Hematopoietic multipotent progenitor cell (in vitro differentiated cells): ENCODE data around the gene SLC12A8. TPM values are rescaled to one million over a fixed set of nuclear protein-coding genes. Genes with fewer than 3 reads are reported as not detected.
A peak's percentile ranks its signal among the peaks of the same experiment; 100 is the strongest.

Experiments used
- DNase-seq, 3 donors: peaks; one replicate each; pipeline ENCODE4 v3.0.0-alpha.2; 2011 to 2015; ENCODE audit warnings: low read depth in 2 of 3, low spot score in 2 of 3
- total RNA-seq: library from RNA; depleted of rRNA; stranded (reverse); fragments of >200 nt; gene quantifications from one replicate; pipeline ENCODE4 v1.2.3, GENCODE V29; 2012

Gene SLC12A8, protein sequence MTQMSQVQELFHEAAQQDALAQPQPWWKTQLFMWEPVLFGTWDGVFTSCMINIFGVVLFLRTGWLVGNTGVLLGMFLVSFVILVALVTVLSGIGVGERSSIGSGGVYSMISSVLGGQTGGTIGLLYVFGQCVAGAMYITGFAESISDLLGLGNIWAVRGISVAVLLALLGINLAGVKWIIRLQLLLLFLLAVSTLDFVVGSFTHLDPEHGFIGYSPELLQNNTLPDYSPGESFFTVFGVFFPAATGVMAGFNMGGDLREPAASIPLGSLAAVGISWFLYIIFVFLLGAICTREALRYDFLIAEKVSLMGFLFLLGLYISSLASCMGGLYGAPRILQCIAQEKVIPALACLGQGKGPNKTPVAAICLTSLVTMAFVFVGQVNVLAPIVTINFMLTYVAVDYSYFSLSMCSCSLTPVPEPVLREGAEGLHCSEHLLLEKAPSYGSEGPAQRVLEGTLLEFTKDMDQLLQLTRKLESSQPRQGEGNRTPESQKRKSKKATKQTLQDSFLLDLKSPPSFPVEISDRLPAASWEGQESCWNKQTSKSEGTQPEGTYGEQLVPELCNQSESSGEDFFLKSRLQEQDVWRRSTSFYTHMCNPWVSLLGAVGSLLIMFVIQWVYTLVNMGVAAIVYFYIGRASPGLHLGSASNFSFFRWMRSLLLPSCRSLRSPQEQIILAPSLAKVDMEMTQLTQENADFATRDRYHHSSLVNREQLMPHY
- total RNA-seq: under 0.01 TPM

DNA sequence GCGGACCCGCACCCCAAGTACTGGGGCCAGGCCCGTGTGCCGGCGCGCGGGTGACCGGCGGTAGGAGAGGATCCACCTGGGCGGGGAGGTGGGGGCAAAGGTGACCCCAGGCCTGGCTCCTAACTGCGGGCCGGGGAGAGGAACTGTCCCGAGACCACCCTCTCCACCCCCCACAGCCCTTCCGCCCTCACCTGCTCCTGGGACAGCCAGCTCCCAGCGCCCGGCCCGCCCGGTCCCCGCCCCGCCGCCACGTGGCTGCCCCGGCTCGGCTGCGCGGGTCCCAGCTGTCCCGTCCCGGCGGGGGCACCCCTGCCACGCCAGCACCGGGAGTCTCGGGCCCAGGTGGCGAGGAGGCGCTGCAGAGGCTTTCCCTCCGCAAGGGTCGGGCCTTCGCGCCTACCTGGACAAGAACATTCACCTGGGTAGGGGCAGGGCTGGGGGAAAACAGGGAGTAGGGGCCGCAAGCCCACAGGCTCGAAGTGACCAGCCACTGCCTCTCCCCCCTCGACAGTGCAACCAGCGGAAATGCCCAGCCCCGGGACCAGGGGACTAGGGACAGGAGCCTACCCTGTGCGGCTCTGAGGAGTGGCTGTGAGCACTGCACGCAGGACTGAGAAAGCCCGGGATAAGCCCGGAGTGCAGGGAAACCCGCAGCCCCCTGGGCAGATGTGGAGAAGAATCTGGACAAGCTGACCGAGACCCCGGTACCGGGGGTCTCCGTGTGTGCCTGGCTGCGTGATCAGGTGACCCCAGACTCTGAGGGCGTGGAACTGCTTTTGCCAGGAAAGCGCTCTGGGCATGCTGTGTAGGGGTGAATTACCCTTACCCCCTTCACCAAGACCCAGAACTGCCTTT lies at the start of gene SLC12A8:
Gene SLC12A8 (minus strand): TSS at position 240 of the 855 bp plus-strand sequence. CDS start 1,399 bp downstream, outside the sequence.
- no peak for DNase-seq

GRCh38 chr3:125262161-125262560 lies 49.6 kb upstream of the SLC12A8 start:
- DNase-seq: no peak

DNA sequence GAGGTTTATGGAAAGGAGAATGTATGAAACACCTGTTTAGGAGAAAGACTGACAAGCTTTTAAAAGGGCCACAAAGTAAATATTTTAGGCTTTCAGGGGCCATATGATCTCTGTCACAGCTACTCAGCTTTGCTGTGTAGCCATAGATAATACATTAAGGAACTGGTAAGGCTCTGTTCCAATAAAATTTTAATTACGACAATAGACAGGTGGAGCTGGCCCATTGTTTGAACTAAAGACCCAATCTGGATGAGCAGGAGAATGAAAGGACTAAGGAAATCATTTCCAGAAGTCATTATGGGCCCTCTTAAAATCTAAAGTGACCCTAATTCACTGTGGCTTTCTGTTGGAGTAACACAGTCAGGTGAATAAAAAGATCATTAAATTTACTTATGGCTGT lies 48.5 kb upstream of the SLC12A8 start:
- DNase-seq: no peak

DNA sequence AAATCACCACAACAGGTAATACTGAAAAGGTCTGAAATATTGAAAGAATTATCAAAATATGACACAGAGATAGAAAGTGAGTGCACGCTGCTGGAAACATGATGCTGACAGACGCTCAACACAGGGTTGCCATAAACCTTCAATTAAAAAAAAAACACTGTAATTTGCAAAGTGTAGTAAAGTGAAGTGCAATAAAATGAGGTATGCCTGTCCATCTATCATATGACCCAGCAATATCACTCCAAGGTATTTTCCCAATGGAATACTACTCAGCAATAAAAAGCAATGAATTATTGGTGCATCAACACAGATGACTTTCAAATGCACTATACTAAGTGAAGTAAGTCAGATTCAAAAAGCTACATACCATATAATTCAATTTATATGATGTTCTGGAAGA lies 47.6 kb upstream of the SLC12A8 start:
- no peak for DNase-seq

GRCh38 chr3:125257536-125257935 lies 45.0 kb upstream of the SLC12A8 start:
- peak in 2 of 3 donors; percentile 16 to 50 for DNase-seq

DNA sequence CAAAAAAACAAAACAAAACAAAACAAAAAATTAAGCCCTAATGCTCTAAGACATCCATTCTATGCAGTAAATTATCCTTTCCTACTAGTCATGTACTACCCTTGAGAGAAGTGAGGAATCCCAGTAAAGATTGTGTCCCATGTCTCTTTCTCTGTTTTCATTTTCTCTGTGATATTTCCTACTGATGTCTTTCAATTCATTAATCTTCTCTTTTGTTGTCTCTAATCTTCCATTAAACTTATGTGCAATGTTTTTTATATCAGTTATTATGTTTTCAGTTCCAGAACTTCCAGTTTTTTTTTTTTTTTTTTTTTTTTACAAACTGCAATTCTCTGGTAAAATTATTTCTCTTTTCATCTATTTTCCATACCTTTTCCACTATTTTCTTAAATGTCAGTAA lies 44.1 kb upstream of the SLC12A8 start:
- DNase-seq: no peak

DNA sequence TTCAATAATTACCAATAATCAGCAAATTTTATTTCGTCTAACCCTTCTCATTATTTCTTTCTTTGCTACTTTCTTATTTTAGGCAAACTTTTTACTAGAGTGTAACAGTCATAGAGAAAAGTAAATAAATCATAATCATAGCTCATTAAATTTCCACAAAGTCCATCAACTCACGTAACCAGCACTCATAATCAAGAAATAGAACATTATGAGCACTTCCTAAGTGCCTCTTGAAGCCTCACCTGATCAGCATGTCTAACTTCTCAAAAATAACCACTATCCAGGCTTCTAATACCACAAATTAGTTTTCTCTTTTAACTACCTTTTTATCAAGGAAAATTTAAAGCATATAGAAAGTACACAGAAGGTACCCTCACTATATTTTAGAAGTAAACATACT lies 38.4 kb upstream of the SLC12A8 start:
- no peak for DNase-seq

GRCh38 chr3:125246237-125246636 lies 33.7 kb upstream of the SLC12A8 start:
- DNase-seq: no peak

DNA sequence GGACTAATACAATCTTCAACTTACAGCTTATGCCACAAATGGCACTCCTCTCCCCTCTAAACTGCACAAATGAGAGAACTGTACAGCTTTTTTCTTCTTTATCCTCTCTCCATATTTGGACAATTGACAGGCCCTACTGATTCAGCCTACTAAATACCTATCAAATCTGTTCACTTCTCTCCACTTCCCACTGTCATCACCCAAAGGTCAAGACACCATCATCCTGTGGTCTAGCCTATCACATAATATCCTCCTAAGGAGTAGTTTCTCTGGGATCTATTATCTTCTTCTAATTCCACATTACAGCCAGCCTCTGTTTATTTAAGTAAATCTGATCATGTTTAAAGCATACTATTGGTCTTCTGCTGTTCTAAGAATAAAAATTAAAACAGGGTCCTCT lies 33.0 kb upstream of the SLC12A8 start:
- no peak for DNase-seq

- no peak for DNase-seq
Measured at GRCh38 chr3:125240496-125240895, 27.9 kb upstream of the SLC12A8 start.

- no peak for DNase-seq
Measured at GRCh38 chr3:125239266-125239665, 26.7 kb upstream of the SLC12A8 start.

DNA sequence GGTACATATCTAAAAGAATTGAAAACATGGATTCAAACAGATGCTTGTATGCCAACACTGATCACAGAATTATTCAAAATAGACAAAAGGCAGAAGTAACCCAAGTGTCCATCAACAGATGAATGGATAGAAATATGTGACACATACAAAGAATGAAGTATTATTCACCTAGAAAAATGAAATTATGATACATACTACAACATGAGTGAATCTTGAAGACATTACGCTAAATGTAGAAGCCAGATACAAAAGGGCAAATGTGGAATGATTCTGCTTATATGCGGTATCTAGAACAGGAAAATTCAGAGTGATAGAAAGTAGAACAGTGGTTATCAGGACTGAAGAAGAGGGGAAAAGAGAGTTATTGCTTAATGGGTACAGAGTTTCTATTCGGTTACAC lies 26.2 kb upstream of the SLC12A8 start:
- no peak for DNase-seq

GRCh38 chr3:125236331-125236903 lies 23.9 kb upstream of the SLC12A8 start:
- no peak for DNase-seq

GRCh38 chr3:125234831-125235230 lies 22.3 kb upstream of the SLC12A8 start:
- DNase-seq: no peak

DNA sequence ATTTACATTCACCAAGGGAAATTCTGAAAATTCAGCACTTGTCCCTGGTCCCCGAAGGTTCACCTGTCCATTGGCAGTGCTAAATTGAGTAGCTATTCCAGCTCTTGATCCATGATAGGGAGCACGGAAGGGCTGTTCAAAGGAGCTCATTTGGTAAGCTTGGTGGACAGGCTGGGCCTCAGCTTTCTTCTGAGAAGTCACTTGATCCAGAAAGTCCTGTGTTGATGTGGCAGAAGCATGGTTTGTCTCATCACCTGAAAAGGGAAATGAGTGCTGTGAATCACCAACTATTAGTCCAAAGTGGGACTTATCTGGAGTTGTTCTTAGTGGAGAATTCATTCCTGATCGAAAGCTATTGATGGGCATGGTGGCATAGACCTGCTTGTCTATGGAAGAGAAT lies 19.9 kb upstream of the SLC12A8 start:
- no peak for DNase-seq

- no peak for DNase-seq
Measured at GRCh38 chr3:125231895-125232294, 19.3 kb upstream of the SLC12A8 start.

GRCh38 chr3:125229707-125230106 lies 17.2 kb upstream of the SLC12A8 start:
- DNase-seq: no peak

- no peak for DNase-seq
Measured at GRCh38 chr3:125229168-125229567, 16.6 kb upstream of the SLC12A8 start.

DNA sequence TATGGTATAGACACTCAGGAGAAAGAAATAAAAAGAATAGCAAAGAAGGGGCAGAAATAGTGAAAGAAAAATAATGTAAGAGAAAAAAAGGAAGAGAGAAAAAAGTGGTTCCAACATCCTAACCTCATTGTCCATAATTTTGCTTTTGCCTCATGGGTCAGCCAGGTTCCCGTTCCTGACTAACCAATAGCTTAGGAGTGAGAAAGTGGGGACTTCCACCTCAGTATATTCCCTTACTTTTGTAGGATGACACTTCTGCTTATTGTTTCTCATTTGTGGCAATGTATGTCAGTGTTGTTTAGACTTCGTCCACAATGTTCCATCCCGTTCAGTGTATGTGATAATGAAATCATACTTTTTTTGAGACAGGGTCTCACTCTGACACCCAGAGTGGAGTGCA lies 9.3 kb upstream of the SLC12A8 start:
- no peak for DNase-seq

- DNase-seq: no peak
Measured at GRCh38 chr3:125220727-125221429, 8.3 kb upstream of the SLC12A8 start.
